ENCODE results near the gene SPATC1L.

SPATC1L gene

DNA sequence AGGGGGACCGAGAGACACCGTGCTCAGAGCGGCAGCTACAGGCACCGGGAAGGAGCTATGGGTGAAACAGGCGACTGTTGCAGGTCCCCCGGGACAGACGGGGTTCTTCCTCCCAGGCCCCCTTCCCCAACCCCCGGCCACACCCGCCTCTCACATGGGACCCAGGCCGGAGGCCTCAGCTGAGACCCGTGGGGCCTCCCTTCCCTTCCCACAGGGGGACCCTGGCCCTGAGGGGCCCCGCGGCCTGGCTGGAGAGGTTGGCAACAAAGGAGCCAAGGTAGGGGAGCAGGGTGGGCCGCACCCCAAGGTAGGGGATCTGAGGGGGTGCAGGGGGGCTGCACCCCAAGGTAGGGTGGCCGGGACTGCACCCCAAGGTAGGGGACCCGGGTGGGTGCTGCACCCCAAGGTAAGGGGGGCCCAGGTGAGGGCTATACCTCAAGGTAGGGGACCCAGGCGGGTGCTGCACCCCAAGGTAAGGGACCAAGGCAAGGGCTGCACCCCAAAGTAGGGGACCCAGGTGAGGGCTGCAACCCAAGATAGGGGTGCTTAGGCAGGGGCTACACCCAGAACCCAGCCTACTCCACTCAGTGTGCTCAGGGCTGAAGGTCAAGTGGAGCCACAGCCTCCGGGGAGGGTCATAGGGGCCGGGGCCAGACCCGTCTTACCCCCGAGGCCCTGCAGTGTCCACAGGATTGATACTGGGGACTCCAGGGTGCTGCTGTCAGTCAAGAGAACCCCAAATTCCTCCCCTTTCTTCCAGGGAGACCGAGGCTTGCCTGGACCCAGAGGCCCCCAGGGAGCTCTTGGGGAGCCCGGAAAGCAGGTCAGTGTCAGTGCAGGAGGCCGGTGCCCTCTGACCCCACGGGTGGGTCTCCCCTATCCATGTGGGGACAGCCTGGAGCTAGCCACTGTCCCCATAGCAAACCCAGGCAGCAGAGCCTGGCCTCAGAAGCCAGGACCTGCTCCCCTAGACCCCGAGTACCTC lies 63.7 kb downstream of the SPATC1L start:
- no peak for DNase-seq

DNA sequence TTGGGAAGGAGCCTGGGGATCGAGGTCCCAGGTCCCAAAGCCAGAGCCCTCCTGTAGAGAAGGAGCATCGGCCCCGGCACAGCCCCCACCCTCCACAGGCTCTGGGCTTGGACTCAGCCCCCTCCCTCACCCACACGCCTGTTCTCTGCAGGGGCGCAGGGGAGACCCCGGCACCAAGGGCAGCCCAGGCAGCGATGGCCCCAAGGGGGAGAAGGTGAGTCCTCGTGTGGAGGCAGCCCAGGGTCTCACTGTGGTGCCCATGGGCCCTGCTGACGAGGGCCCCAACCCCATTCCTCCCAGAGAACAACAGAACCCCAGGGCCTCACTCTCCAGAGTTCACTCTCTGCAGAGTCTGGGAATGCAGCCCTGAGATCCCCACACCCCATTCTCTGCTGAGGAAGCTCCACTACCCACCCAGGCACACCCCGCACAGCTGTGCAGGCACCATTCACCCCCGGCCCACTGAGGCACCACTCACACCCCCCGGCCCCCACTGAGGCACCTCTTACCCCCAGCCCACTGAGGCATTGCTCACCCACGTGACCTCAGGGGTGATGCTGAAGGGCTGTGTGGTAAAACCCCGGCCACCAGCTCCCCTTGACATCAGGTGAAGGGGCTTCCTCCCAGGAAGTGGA lies 64.5 kb downstream of the SPATC1L start:
- no peak for DNase-seq

DNA sequence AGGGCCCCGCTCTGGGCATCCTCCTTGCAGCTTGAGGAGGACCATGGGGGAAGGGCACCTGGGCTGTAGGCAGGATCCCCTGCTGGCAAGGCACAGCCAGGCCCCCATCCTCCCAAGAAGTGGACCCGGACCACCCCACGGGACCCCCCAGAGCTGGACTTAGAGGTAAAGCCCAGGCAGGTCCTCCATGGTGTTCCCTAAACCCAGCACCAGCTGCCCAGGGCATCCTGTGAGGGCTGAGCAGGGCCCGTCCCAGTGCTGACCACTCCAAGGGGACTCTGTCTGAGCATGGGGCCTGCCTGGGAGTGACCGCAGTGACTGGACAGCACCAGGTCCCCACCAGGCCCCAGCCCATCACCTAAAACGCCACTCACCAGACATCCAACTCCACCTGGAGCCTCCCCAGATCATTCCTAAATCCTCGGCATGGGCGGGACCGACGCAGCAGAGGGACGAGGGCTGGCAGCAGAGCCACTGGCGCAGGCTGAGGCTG lies 65.1 kb downstream of the SPATC1L start:
- DNase-seq = no peak

DNA sequence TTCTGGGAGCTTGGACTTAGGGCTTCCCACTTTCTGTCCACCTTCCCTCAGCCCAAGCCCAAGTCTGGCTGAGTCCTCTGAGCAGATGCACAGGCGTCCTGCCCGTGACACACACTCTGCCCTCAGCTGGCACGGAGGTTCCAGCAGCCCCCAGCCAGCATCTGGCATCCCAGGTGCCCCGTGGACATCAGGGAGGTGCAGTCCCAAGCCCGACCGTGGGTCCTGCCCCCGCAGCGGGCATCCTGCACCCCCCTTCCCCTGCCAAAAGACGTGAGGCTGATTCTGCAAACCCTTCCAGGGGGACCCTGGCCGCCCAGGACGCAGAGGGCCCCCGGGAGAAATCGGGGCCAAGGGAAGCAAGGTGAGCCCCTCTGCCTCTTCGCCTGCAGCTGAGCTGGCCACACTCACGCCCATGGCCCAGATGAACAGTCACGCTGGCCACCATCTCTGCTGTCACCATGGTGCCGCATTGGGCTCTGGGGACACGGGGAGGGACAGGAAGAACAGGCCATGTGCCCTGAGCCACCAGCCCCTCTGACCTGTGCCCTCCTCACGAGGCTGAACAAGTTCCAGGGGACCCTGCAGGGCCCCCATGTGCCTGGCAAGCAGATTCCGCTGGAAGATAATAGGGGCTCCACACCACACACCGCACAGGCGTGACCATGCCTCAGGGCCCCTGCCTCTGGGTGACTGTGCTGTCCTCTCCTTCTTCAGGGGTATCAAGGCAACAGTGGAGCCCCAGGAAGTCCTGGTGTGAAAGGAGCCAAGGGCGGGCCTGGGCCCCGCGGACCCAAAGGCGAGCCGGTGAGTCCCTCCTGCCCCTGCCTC lies 65.7 kb downstream of the SPATC1L start:
- DNase-seq = no peak

DNA sequence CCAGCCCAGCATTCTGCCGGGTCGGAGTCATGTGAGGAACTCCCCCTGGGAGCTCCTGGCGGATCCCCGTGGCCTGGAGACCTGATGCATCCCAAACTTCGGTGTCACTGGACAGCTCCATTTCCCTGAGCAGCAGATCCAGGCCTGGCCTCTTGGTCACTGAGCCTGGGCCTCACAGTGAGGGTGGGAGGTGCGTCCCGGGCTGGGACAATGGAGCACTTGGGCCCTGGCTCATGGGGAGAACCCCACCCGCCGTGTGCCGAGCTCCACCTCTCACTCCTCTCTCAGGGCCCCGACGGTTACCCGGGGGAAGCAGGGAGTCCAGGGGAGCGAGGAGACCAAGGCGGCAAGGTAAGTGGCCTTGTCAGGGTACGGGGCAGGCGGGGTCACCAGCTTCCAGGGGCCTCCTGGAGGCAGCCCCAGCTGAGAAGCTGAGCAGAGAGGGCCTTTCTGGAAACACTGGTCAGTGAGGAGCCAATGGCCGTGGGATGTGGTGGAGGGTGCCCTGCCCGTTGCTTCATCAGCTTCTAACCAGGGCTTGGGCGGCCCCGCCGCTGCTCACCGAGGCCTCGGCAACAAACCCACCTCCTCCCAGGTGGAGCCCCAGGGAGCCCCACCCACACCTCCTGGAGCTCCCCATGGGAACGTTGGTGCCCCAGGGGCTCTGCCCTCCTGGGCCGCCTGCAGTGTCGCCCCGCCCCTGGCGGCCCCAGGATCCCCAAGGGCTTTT lies 66.5 kb downstream of the SPATC1L start:
- no peak for DNase-seq

DNA sequence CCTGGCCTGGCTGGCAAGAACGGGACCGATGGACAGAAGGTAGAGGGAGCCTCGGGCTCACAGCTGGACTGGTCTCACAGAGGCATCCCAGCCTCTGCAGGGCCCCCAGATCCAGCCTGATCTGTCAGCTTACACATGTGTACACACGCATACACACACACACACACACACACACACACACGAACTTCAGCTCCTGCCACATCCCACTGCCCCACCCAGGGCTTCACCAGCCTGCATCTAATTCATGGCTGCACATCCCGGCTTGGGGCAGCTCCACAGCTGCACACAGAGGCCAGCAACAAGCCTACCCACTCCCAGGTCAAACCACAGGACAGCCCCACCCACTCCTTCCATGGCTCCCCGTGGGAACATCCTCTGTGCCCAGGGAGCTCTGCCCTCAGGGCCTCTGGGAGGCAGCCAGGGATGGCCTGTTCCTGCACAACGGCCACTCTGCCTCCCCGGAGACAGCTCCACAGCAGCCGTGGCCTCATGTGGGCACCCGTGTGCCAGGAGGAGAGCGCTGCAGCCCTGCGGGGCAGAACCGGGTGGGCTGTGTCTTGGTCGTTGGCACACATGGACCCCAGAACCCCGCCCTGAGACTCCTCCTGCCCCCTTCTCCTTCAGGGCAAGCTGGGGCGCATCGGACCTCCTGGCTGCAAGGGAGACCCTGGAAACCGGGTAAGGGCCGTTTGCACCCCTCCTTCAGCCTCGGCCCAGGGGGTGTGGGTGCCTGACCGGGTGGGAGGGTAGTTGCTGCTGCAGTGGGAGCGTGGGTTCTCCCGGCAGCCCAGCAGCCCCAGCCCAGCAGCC lies 67.3 kb downstream of the SPATC1L start:
- no peak for DNase-seq

DNA sequence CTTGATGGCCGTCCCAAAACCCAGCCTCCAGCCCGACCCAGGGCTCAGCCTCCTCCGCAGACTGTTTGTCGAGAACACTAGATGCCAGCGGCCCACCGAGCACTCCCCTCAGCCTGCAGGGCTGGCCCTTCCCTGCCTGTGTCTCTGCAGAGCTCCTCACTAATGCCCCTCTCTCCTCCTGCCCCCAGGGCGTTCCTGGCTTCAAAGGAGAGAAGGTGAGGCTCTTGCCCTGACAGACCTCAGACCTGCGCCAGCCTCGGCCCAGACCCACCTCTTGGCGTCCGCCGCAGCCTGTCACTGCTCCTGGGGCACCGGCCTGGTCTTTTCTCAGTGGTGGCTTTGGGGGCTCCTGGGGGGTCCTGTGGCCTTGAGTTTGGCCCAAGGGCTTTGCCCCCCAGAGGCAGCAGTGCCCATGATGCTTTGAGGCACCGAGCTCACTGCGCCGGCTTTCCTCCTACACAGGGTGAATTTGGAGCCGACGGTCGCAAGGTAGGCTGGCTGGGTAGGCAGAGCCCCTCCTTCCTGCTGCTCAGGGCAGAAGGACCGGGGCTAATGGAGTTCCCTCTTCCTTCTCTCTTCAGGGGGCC lies 68.0 kb downstream of the SPATC1L start:
- DNase-seq = no peak

DNA sequence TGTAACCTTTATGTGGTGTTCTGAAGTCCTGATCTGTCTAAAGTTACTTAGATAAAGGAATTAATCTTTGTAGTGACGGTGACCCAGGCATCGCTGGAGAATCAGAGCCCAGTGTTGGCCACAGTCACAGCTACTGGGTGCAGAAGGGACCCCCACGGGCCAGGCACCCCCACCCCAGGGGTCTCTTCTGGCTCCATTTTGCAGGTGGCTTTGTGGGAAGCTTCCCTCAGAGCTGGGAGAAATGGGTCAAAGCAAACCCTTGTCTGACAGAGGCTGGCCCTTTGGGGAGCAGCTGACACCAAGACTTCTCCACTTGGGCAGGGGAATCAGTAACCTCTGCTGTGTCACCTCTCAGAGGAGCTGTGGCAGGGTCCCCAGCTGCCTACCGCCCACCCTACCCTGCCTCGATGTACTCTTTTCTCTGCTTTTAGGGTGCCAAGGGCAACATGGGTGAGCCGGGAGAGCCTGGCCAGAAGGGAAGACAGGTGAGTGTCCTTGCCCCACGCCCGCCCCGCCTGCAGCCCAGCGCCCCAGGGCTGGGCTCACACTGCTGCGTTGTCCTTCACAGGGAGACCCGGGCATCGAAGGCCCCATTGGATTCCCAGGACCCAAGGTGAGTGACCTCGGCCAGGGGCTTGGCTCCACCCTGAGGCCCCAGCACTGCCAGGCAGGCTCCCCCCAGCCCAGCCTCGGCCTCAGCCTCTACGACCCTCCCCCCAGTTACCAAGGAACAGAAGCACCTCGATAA lies 68.6 kb downstream of the SPATC1L start:
- no peak for DNase-seq

DNA sequence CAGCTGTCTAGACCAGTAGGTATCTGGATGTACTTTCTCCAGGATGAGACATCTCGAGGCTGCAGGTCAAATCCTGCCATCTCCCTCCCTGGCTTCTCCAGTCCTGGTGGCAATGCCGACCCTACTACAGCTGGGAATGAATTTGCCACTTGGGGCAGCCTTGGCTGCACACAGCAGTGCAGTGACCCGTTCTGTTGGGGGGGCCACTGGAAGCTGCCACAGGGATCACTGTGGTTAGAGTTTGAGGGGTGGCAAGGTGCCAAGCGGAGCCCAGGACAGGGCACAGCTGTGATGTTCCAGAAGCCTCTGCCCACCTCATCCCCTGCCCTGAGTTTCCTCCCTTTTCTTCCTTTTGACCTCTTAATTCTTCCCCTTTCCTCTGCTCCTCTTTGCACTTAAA lies 69.3 kb downstream of the SPATC1L start:
- DNase-seq = no peak

DNA sequence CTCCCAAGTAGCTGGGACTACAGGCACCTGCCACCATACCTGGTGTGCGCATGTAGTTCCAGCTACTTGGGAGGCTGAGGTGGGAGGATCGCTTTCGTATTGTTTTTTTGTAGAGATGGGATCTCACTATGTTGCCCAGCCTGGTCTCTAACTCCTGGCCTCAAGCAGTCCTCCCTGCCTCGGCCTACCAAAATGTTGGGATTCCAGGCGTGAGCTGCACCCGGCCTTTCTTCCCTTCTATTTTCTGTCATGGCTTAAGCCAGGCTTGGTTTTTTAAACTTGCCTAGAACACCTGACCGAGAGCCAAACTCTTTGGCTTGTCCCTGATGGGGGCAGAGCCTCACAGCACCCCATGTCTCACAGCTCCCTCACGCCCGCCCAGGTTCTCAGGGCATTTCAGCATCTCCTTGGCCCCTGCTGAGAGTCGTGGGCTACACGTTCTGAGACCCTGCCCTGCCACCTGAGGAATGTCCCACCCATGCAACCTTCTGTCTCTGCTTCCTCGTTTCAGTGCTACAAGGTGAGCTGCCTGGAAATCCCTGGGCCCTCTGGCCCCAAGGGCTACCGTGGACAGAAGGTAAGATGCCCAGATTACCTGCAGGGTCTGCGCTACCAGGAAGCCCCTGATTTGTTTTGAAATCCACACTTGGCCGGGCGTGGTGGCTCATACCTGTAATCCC lies 70.6 kb downstream of the SPATC1L start:
- no peak for DNase-seq

DNA sequence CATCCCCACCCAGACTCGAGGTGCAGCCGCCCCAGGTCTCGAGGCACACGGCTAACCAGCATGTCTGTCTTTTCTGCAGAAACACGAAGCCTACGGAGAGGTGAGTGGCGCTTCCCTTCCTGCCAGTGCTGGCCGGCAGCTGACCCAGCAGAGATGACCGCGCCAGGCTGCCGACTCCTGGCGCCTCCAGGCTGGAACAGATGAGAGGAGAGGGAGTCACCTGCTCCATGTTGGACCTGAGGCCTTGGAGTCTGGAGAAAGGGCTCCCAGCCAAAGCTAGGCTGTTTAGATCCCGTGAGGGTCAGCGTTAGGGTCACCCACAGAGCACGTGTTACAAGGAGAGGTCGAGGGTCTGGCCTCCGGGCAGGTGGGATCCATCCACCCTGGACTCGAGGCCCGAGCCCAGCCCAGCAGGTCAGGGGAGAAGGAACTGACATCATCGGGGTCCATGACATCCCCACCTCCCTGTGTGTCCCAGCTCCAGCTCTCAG lies 71.5 kb downstream of the SPATC1L start:
- no peak for DNase-seq

DNA sequence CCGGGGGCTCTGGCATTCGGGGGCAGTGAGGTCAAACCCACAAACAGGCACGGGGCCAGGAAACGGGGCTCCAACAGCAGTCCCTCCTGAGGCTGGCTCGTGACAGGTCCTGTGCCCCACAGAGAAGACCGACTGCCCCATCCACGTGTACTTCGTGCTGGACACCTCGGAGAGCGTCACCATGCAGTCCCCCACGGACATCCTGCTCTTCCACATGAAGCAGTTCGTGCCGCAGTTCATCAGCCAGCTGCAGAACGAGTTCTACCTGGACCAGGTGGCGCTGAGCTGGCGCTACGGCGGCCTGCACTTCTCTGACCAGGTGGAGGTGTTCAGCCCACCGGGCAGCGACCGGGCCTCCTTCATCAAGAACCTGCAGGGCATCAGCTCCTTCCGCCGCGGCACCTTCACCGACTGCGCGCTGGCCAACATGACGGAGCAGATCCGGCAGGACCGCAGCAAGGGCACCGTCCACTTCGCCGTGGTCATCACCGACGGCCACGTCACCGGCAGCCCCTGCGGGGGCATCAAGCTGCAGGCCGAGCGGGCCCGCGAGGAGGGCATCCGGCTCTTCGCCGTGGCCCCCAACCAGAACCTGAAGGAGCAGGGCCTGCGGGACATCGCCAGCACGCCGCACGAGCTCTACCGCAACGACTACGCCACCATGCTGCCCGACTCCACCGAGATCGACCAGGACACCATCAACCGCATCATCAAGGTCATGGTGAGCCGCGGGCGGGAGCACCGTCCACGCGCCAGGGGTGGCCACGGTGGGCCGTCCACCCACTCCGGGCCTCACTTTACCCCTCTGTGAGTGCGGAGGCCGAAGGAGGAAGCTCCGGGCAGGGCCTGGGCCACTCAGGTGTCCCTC lies 72.2 kb downstream of the SPATC1L start:
- DNase-seq = no peak

DNA sequence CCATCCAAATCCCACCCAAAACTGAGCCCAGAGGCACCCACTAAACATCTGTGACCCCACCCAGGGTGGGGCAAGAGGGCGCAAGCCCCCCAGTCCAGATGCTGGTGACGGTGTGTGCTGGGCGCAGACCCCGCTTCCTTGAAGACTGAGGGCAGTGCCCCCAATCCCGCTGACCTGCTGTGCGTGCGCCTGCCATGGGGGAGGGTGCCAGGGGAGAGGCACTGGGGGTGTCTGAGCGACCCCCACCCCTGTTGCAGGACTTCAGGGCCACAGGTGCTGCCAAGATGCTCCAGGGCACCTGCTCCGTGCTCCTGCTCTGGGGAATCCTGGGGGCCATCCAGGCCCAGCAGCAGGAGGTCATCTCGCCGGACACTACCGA lies 73.1 kb downstream of the SPATC1L start:
- DNase-seq = no peak
